ENCODE data around the gene CDKAL1. TPM values are rescaled to one million over a fixed set of nuclear protein-coding genes. Genes with fewer than 3 reads are reported as not detected.
A peak's percentile ranks its signal among the peaks of the same experiment; 100 is the strongest.

CDKAL1 gene
- total and polyA plus RNA-seq, 2 of the 13 experiments (the other 11 are each of a cell fraction or from before 2014, with no cell fraction given): 9.5 to 27.7 TPM

DNA sequence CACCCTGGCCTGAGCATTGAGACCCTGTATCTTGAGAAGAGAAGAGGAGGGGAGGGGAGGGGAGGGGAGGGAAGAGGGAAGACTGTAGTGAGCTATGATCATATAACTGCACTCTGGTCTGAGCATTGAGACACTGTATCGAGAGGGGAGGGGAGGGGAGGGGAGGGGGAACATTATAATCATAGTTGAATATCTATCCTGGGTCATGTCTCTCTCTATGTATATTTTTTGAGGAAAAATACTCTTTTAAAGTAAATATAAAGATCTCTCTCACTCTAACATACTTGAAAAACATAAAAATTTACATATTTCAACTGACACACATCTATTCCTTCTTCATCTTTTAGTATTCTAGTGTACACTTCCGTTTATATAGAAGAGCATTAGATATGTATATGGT, 431.0 kb downstream of the CDKAL1 start:
- Histone ChIP-seq H4K20me1 (ENCODE audit: insufficient read depth, low read length) (no peaks in the 10 kb centered on the region), H2AFZ (ENCODE audit: low read length) (no peak overlapping the region), H3K9ac (ENCODE audit: insufficient read depth, low read depth, low read length) (no peak overlapping the region), H3K27me3 (ENCODE audit: control insufficient read depth in 1 of 2, insufficient read depth in 2 of 2, low read length in 2 of 2) (no peaks in the 10 kb centered on the region), H3K4me2 (ENCODE audit: low read depth, low read length) (no peak overlapping the region), H3K4me1 (ENCODE audit: insufficient read depth, low read length) (peaks cover 12% of the 10 kb centered on the region), H3K27ac (ENCODE audit: extremely low read length, insufficient read depth, low read length) (no peak overlapping the region), H3K36me3 (replicated peaks in 1 of 2; ENCODE audit: control insufficient read depth in 1 of 2, insufficient read depth in 2 of 2, low read length in 2 of 2) (no peaks in the 10 kb centered on the region), H3K79me2 (ENCODE audit: insufficient read depth, low read length) (no peaks in the 10 kb centered on the region), H3K4me3 (replicated peaks in 1 of 3; ENCODE audit: insufficient read depth in 1 of 3, low read depth in 2 of 3, low read length in 3 of 3) (no peak overlapping the region), H3K9me3 (ENCODE audit: low read length) (peaks cover 5% of the 10 kb centered on the region; the same call in 1 of the 2 replicates)
- no TSS peak for BruUV-seq (replicated peaks)
- WGBS (ENCODE audit: low lambda C conversion rate): 67% methylated on average over 2 of the region's 2 CpGs
- intact Hi-C loops (cut with micrococcal nuclease; ENCODE audit: unreplicated experiment) (no loop called here), in situ Hi-C loops (cut with HindIII; ENCODE audit: extremely low pct_ligation_motif_present, low pct_unique_long_range_greater_than_20kb) (no loop called here)
- DNase-seq (ENCODE audit: low spot score) (no peak), FAIRE-seq (no peak), ATAC-seq (no peak)
- TF ChIP-seq SCMH1 (CRISPR knock-in tag; IDR thresholded peaks at IDR 0.05; ENCODE audit: borderline replicate concordance) (no peak), PCBP1 (IDR thresholded peaks at IDR 0.05; ENCODE audit: borderline replicate concordance, low read depth, low read length) (0 out of 2 replicates have a peak, but pooled peaks have one; percentile 54), ESRRA (CRISPR knock-in tag; IDR thresholded peaks at IDR 0.05; ENCODE audit: low read depth) (no peak), PHF5A (CRISPR knock-in tag; IDR thresholded peaks at IDR 0.05; ENCODE audit: low read depth, unreplicated experiment) (no peak), ZNF33B (CRISPR knock-in tag; IDR thresholded peaks at IDR 0.05) (no peak), ZNF549 (CRISPR knock-in tag; IDR thresholded peaks at IDR 0.05) (no peak), SUZ12 (IDR thresholded peaks at IDR 0.05; ENCODE audit: low read depth, low read length) (no peak), ZBTB10 (CRISPR knock-in tag; IDR thresholded peaks at IDR 0.05; ENCODE audit: borderline replicate concordance) (no peak), GMEB2 (CRISPR knock-in tag; IDR thresholded peaks at IDR 0.05; ENCODE audit: low read depth) (no peak), ZNF781 (CRISPR knock-in tag; IDR thresholded peaks at IDR 0.05; ENCODE audit: borderline replicate concordance, not compliant biosample characterization) (no peak), HNRNPK (IDR thresholded peaks at IDR 0.05; ENCODE audit: low read depth, low read length, poor library complexity, severe bottlenecking) (peak; percentile 98)
- TF ChIP-seq, protein P1, sequence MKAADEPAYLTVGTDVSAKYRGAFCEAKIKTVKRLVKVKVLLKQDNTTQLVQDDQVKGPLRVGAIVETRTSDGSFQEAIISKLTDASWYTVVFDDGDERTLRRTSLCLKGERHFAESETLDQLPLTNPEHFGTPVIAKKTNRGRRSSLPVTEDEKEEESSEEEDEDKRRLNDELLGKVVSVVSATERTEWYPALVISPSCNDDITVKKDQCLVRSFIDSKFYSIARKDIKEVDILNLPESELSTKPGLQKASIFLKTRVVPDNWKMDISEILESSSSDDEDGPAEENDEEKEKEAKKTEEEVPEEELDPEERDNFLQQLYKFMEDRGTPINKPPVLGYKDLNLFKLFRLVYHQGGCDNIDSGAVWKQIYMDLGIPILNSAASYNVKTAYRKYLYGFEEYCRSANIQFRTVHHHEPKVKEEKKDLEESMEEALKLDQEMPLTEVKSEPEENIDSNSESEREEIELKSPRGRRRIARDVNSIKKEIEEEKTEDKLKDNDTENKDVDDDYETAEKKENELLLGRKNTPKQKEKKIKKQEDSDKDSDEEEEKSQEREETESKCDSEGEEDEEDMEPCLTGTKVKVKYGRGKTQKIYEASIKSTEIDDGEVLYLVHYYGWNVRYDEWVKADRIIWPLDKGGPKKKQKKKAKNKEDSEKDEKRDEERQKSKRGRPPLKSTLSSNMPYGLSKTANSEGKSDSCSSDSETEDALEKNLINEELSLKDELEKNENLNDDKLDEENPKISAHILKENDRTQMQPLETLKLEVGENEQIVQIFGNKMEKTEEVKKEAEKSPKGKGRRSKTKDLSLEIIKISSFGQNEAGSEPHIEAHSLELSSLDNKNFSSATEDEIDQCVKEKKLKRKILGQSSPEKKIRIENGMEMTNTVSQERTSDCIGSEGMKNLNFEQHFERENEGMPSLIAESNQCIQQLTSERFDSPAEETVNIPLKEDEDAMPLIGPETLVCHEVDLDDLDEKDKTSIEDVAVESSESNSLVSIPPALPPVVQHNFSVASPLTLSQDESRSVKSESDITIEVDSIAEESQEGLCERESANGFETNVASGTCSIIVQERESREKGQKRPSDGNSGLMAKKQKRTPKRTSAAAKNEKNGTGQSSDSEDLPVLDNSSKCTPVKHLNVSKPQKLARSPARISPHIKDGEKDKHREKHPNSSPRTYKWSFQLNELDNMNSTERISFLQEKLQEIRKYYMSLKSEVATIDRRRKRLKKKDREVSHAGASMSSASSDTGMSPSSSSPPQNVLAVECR (CRISPR knock-in tag; IDR thresholded peaks at IDR 0.05; ENCODE audit: borderline replicate concordance): no peak
- ChIA-PET CTCF (ENCODE audit: low intra/inter-chr PET ratio, low total read pairs) (no interaction called here), POLR2A (interaction anchor here (0.6 kb wide), 1 partner anchor 51 kb away, joined by 3 read pairs; no protein-coding TSS in a partner anchor)
